ENCODE measurements around the gene ZNF469. TPM values are rescaled to one million over a fixed set of nuclear protein-coding genes. Genes with fewer than 3 reads are reported as not detected.

Gene ZNF469
- total and polyA plus RNA-seq, 2 donors (not counting 3 experiments of a cell fraction or from before 2014, with no cell fraction given): 0.90 to 5.7 TPM

- intact Hi-C loops (cut with micrococcal nuclease): no loop called here
- no peak for TF ChIP-seq MAX (IDR thresholded peaks at IDR 0.05; ENCODE audit: insufficient read depth, insufficient read length)
- TF ChIP-seq POLR2AphosphoS5 (IDR thresholded peaks at IDR 0.05; ENCODE audit: insufficient read depth, low read depth, low read length): no peak
- TF ChIP-seq POLR2A (IDR thresholded peaks at IDR 0.05; ENCODE audit: low read depth, low read length): no peak
- no peak for TF ChIP-seq EZH2 (IDR thresholded peaks at IDR 0.05; ENCODE audit: borderline replicate concordance, low read depth, low read length, severe bottlenecking)
- no peak for TF ChIP-seq JUN (IDR thresholded peaks at IDR 0.05; ENCODE audit: borderline replicate concordance, insufficient read depth, insufficient read length, low read depth)
- TF ChIP-seq GATA2 (IDR thresholded peaks at IDR 0.05; ENCODE audit: insufficient read depth, insufficient read length, low read depth, low read length): no peak
- TF ChIP-seq FOS (IDR thresholded peaks at IDR 0.05; ENCODE audit: borderline replicate concordance, insufficient read depth, low read length): no peak
- TF ChIP-seq MYC (IDR thresholded peaks at IDR 0.05; ENCODE audit: low read depth, low read length): no peak
- TF ChIP-seq, protein P1, sequence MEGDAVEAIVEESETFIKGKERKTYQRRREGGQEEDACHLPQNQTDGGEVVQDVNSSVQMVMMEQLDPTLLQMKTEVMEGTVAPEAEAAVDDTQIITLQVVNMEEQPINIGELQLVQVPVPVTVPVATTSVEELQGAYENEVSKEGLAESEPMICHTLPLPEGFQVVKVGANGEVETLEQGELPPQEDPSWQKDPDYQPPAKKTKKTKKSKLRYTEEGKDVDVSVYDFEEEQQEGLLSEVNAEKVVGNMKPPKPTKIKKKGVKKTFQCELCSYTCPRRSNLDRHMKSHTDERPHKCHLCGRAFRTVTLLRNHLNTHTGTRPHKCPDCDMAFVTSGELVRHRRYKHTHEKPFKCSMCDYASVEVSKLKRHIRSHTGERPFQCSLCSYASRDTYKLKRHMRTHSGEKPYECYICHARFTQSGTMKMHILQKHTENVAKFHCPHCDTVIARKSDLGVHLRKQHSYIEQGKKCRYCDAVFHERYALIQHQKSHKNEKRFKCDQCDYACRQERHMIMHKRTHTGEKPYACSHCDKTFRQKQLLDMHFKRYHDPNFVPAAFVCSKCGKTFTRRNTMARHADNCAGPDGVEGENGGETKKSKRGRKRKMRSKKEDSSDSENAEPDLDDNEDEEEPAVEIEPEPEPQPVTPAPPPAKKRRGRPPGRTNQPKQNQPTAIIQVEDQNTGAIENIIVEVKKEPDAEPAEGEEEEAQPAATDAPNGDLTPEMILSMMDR (IDR thresholded peaks at IDR 0.05; ENCODE audit: extremely low read depth in 1 of 2, insufficient read depth in 1 of 2, low read depth in 1 of 2, low read length in 2 of 2): no peak
- ChIA-PET POLR2A (no interaction called here), CTCF (no interaction called here)
- Histone ChIP-seq H3K4me2 (ENCODE audit: insufficient read depth, low read length) (no peak overlapping the region), H3K4me3 (replicated peaks in 1 of 3; ENCODE audit: insufficient read depth in 1 of 3, low read depth in 1 of 3, low read length in 3 of 3) (no peak overlapping the region), H3K27me3 (ENCODE audit: control insufficient read depth in 2 of 2, insufficient read depth in 2 of 2, low read length in 2 of 2) (peaks cover 0 to 3% of the 10 kb centered on the region in 2 experiments), H3K79me2 (ENCODE audit: control insufficient read depth, insufficient read depth, low read length) (no peaks in the 10 kb centered on the region), H4K20me1 (replicated peaks; ENCODE audit: control insufficient read depth, extremely low read depth, insufficient read depth, low read length) (no peaks in the 10 kb centered on the region), H3K36me3 (ENCODE audit: control insufficient read depth in 2 of 2, extremely low read depth in 1 of 2, insufficient read depth in 2 of 2, low read length in 2 of 2) (no peaks in the 10 kb centered on the region), H3K9me1 (replicated peaks; ENCODE audit: control insufficient read depth, extremely low read depth, insufficient read depth, low read length) (no peaks in the 10 kb centered on the region), H3K4me1 (ENCODE audit: control insufficient read depth, extremely low read depth, insufficient read depth, low read length) (no peaks in the 10 kb centered on the region), H3K27ac (ENCODE audit: insufficient read depth, low read depth, low read length) (no peak overlapping the region), H2AFZ (ENCODE audit: low read depth, low read length) (no peak overlapping the region), H3K9me3 (replicated peaks; ENCODE audit: control insufficient read depth, insufficient read depth, low read length) (no peaks in the 10 kb centered on the region), H3K9ac (replicated peaks; ENCODE audit: extremely low read depth, insufficient read depth, low read length) (no peak overlapping the region)
- dilution Hi-C loops (cut with MboI; ENCODE audit: extremely low pct_ligation_motif_present, low sequenced_read_pairs): no loop called here
- FAIRE-seq: no peak
- BruUV-seq (replicated peaks): no TSS peak
- no peak for DNase-seq (ENCODE audit: low read depth, low spot score)
Measured at GRCh38 chr16:88398170-88398873, 15.6 kb downstream of the ZNF469 start.
